SK-N-SH treated with all-trans-retinoic acid at 6 μM for 48 hours (cell line): ENCODE results near the gene PPFIA3.

Experiments used
- ARNTL ChIP-seq: fragments of 450-650 bp; formaldehyde crosslinking; IDR thresholded peaks from 2 replicates; pipeline ENCODE4 v1.5.0; 2020; ENCODE audit warnings: low read depth, mild to moderate bottlenecking, moderate library complexity, borderline replicate concordance
- ISL1 ChIP-seq: fragments of 250-450 bp; sonication (Bioruptor Pico); IDR thresholded peaks from 2 replicates; pipeline ENCODE4 v2.1.2; 2022; ENCODE audit warnings: mild to moderate bottlenecking, moderate library complexity
- TOX ChIP-seq: fragments of 250-450 bp; sonication (Bioruptor Pico); IDR thresholded peaks from 2 replicates; pipeline ENCODE4 v1.8.0; 2021; ENCODE audit warnings: mild to moderate bottlenecking, moderate library complexity, borderline replicate concordance
- ZFP30 ChIP-seq: fragments of 450-650 bp; formaldehyde crosslinking; IDR thresholded peaks from 2 replicates; pipeline ENCODE4 v1.5.0; 2022; ENCODE audit warnings: mild to moderate bottlenecking, moderate library complexity
- ZNF565 ChIP-seq: fragments of 450-650 bp; formaldehyde crosslinking; conservative IDR thresholded peaks from 2 replicates; pipeline ENCODE4 v1.5.0; 2020; ENCODE audit warnings: low read depth, mild to moderate bottlenecking, moderate library complexity

DNA sequence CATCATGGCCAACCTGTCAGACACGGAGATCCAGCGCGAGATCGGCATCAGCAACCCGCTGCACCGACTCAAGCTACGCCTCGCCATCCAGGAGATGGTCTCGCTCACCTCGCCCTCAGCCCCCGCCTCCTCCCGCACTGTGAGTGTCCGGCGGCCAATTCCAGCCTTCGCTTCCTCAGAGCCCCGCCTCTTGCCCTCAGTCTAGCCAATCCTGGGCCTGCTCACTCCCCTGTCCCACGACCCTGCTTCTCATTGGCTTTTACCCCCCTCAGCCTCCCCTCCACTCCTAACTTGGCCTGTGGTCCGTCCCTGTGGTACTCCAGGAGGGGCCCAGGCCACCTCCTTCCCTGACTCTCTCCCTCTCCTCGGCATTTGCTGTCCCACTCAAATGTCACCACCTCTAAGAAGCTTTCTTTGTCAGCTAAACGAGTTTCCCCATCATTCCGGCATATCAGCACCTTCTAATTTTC, 23.6 kb downstream of the PPFIA3 start:
- TF ChIP-seq ZFP30 (CRISPR knock-in tag) = no peak
- no peak for TF ChIP-seq TOX (CRISPR knock-in tag)
- no peak for TF ChIP-seq ZNF565 (CRISPR knock-in tag)
- no peak for TF ChIP-seq ARNTL (CRISPR knock-in tag)
- no peak for TF ChIP-seq ISL1 (CRISPR knock-in tag)
